Stomach (tissue), 4 donors: ENCODE data around the gene RTN4.

ENCODE experiments used
- CTCF ChIP-seq, 7 experiments: fragments of 450-650 bp in 4 of 7; fragments of 200-600 bp in 3 of 7; sonication (generic) in 3 of 7; IDR thresholded peaks; one replicate each; pipeline ENCODE4 v1.5.1; 2016 to 2019; ENCODE audit warnings: antibody characterized with exemption in 7 of 7, control low read depth in 2 of 7, mild to moderate bottlenecking in 1 of 7
- POLR2AphosphoS5 ChIP-seq, 3 donors: sonication (generic); formaldehyde crosslinking; IDR thresholded peaks; one replicate each; pipeline ENCODE4 v1.6.1; 2016; ENCODE audit warnings: antibody characterized with exemption in 3 of 3

GRCh38 chr2:55080204-55080738, 30.0 kb upstream of the RTN4 start:
- no peak for TF ChIP-seq CTCF (IDR thresholded peaks at IDR 0.05)
- TF ChIP-seq POLR2AphosphoS5 (IDR thresholded peaks at IDR 0.05) = no peak
